Activated CD4-positive, alpha-beta T cell treated with anti-CD3 and anti-CD28 coated beads, Interleukin-2, amount 50 U/mL, for 4 hours (primary cell): Measurements from ENCODE around the gene ALOX15B.

Experiments used
- DNase-seq, 2 experiments: peaks; one replicate each; pipeline ENCODE4 v3.0.0-alpha.2; 2020

Gene ALOX15B

DNA sequence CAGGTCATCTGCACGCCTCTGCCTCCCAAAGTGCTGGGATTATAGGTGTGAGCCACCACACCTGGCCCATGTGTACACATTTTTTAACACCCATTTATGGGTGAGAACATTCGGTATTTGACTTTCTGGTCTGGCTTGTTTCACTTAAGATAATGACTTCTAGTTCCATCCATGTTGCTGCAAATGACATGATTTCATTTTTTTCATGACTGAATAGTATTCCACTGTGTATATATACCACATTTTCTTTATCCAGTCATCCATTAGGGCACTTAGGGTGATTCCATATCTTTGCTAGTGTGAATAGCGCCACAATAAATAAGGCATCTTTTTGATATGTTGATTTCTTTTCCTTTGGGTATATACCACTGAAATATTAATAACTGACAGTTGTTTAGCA is 43.0 kb downstream of the ALOX15B start:
- no peak for DNase-seq

GRCh38 chr17:8082292-8082691 is 43.4 kb downstream of the ALOX15B start:
- DNase-seq: no peak

- DNase-seq: no peak
Observed at GRCh38 chr17:8084250-8084649, 45.4 kb downstream of the ALOX15B start.

GRCh38 chr17:8087075-8087951 is 48.5 kb downstream of the ALOX15B start, which contains the start of gene ALOX12B:
ALOX12B (minus strand) TSS chr17:8087716; CDS start chr17:8087442, 274 bp downstream.
- DNase-seq: no peak

GRCh38 chr17:8087952-8088230 is 49.0 kb downstream of the ALOX15B start:
- DNase-seq: no peak

DNA sequence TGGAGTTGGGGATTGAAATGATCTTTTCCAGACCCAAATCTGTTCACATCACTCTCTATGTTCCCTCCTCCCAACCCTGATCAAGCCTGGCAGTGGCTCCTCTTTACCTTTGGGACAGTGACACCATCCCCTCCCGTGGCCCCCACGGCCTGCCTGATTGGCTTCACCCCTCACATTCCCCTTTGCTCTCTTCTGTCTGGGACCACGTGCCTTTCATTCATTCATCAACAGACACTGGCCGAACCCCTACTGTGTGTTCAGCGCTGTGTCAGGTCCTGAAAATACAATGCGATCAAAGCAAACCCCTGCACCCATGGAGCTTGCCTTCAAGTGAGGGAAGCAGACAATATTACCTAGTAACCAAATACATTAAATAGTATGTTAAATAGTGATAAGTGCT is 50.9 kb downstream of the ALOX15B start:
- DNase-seq: no peak

DNA sequence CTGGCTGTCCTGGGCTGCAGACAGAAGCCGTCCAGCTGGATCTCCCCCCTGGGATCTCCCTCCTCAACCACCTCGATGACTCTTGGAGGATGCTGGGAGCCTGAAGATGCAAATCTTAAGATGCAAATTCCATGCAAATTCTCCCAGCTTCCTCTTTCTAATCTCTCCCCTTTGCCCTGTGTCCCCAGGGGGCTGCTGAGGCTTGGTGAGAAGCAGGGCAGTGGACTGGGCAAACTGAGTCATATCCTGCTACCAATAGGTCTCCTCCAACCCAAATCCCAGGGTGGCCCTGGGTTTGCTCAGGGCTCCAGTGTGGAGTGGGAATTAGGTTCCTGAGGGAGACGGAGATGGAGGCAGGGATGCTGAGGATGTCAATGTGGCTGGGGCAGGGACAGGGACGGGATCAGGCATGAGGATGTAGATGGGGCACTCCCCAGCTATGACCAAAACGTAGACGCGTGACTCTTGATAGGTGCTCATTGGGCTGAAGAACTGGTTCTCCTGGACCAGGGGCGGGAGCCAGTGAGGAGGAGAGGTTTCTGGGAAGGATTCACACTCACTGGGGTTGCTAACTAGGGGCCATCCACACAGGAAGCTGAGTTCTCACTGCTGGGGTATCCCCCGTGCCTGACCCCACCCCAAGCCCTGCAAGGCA is 52.3 kb downstream of the ALOX15B start:
- no peak for DNase-seq

GRCh38 chr17:8095361-8095760 is 56.5 kb downstream of the ALOX15B start:
- no peak for DNase-seq

GRCh38 chr17:8096541-8096940 is 57.7 kb downstream of the ALOX15B start:
- DNase-seq: no peak
